Body of pancreas (tissue), 4 donors: ENCODE measurements around the gene NXF2B.

Experiments
- POLR2A ChIP-seq, 3 donors: fragments of 450-650 bp; IDR thresholded peaks; one replicate each; pipeline ENCODE4 v1.6.1; 2016; ENCODE audit warnings: antibody characterized with exemption in 3 of 3, mild to moderate bottlenecking in 2 of 3
- TF ChIP-seq, protein P1 (sequence below), 7 experiments: fragments of 450-650 bp in 4 of 7; fragments of 200-600 bp in 3 of 7; sonication (generic) in 3 of 7; IDR thresholded peaks; one replicate each; pipeline ENCODE4 v1.5.1; 2016 to 2019; ENCODE audit warnings: antibody characterized with exemption in 7 of 7

DNA sequence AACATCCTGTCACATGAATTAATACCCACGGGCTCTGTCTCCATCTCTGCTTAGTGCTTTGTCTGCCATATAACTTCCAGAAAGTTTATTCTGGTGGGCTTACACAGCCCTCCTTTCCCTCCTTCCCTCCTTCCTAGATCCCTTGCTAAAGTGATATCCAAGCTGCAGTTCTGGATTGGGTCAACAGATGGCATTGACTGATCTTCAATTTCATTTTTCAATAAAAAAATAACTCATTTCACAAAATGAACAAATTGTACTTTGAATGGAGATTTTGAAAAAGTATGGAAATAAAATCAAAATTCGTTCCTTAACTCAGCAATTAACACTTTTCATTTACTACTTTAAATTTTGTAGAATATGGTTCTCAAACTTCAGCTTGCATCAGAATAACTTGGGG, 97.9 kb downstream of the NXF2B start:
- TF ChIP-seq POLR2A (IDR thresholded peaks at IDR 0.05): no peak
- TF ChIP-seq, protein P1, sequence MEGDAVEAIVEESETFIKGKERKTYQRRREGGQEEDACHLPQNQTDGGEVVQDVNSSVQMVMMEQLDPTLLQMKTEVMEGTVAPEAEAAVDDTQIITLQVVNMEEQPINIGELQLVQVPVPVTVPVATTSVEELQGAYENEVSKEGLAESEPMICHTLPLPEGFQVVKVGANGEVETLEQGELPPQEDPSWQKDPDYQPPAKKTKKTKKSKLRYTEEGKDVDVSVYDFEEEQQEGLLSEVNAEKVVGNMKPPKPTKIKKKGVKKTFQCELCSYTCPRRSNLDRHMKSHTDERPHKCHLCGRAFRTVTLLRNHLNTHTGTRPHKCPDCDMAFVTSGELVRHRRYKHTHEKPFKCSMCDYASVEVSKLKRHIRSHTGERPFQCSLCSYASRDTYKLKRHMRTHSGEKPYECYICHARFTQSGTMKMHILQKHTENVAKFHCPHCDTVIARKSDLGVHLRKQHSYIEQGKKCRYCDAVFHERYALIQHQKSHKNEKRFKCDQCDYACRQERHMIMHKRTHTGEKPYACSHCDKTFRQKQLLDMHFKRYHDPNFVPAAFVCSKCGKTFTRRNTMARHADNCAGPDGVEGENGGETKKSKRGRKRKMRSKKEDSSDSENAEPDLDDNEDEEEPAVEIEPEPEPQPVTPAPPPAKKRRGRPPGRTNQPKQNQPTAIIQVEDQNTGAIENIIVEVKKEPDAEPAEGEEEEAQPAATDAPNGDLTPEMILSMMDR (IDR thresholded peaks at IDR 0.05): no peak
